GM12891 (cell line): ENCODE results near the gene ZNF185.

Source experiments
- POLR2A ChIP-seq: IDR thresholded peaks from 2 replicates; pipeline ENCODE4 v1.6.1; 2011; ENCODE audit warnings: low read depth, low read length, control low read depth
- POLR2AphosphoS5 ChIP-seq: IDR thresholded peaks from 2 replicates; pipeline ENCODE4 v1.6.1; 2011; ENCODE audit warnings: low read depth, low read length, control low read depth
- SPI1 ChIP-seq: IDR thresholded peaks from 2 replicates; pipeline ENCODE4 v1.6.1; 2011; ENCODE audit warnings: low read depth, low read length, control low read depth
- TAF1 ChIP-seq: IDR thresholded peaks from 2 replicates; pipeline ENCODE4 v1.6.1; 2011; ENCODE audit warnings: low read depth, low read length, control low read depth

DNA sequence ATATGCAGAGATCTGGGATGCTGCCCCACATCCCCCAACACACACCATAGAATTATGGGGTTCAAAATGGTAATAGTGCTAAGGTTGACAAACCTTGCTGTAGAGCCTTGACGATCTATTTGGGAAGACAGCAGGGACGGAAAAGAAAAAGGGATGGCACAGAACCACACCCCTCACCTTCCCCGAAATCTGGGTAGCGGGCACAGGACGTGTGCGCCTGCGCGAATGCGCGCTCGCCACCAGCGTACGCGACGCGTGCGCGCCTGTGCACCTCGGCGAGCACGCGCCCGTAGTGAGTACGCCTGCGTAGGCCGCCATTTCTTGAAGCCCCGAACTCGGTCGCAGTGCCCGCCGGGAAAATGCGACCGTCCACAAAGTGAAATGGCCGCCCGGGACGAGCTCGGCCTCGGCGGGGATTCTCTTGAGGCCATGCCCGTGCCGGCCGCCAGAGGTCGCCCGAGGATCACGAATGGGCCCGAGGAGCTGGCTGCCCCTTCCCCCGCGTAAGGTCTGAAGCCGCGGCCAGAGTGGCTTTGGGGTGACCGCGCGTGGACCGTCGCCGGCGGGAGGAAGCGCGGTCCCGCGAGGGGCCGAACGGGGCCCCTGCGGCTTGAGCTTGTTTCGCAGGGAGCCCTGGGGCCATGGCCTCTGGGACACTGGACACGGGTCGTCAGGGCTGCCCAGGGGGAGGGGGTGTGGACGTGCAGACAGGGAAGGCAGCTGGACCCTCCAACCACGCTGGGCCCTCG is 43.6 kb downstream of the ZNF185 start:
- peak; percentile 37; the same call in 1 of the 2 replicates for TF ChIP-seq POLR2A
- no peak for TF ChIP-seq POLR2AphosphoS5
- TF ChIP-seq TAF1: no peak
- TF ChIP-seq SPI1: no peak
